Measurements from ENCODE around the gene AZIN2.
"Not testable (repeated sequence)": the region's sequence is repeated elsewhere in the genome, so short reads cannot be mapped to it uniquely, and the experiment has no call there.

AZIN2 gene

DNA sequence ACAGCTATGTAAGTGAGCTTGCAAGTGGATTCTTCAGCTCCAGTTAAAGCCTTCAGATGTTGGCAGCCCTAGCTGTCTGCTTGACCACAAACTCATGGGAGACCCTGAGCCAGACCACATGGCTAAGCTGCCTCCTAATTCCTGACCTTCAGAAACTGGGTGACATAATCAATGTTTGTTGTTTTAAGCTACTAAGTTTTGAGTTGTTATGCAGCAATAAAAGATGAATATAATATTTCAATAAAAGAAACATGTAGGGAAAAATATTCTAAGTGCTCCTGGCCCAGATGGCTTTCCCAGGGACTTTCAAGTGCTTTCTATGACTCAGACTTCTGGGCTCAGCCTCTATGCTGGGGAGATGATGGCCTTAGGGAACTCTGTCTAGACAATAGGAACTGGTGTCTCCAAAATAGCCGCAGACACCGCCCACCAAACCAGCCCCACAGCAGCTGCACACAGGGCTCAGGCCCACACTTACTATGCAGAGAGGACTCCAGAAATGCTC lies 20.3 kb upstream of the AZIN2 start:
- DNase-seq: no peak

DNA sequence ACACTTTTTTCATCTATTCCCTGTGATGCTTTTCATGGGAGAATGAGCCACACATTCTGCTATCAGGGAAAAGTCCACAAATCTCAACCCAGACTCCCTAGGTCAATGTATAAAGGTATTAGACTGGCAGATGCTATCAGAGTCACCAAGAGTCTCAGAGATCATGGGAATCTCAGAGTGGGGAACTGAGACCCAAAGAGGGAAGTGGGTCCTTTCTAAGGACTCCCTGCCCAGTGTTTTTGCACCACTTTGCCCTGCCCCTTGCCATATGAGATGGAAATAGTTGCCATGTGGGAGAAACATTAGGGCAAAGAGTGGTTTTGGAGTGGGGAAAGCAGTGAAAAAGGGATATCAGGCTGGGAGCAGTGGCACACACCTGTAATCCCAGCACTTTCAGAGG lies 19.1 kb upstream of the AZIN2 start:
- DNase-seq: no peak

DNA sequence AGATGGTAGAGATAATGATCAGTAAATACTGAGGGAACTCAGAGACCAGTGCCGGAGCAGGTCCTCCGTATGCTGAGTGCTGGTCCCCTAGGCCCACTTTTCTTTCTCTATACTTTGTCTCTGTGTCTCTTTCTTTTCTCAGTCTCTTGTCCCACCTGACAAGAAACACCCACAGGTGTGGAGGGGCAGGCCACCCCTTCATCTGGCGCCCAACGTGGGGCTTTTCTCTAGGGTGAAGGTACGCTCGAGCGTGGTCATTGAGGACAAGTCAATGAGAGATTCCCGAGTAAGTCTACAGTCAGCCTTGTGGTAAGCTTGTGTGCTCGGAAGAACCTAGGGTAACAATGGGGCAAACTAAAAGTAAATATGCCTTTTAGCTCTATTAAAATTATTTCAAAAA lies 16.7 kb upstream of the AZIN2 start:
- not testable (repeated sequence) for DNase-seq

DNA sequence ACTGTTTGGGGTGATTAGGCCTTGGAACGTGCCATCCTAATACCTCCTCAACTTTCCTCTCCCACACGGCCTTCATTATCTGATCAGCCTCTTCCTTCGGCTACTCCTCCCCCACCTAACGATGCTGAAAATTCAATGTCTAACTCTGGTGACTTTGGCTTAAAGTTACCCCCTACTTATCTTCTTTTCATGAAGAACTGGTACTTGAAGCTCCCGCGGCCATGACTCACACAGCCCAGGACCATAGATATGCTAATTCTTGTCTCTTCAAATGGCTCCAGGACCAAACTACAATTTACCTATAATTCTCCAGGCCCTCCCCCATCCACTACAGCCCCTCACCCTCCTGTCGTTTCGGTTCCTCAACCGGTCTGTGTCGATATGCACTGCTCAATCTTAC lies 15.7 kb upstream of the AZIN2 start:
- no peak for DNase-seq

DNA sequence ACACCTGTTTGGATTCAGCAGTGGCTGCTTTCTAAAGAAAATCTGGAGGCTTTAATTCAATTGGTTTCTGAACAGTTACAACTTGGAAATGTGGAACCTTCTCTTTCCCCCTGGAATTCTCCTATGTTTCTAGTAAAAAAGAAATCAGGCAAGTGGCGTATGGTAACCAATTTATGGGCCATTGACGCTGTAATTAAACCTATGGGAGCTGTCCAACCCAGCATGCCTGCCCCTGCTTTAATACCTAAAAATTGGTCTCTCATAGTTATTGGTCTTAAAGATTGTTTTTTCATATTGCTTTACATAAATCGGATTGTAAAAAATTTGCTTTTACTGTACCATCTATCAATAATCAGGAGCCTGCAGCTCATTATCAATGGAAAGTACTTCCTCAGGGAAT lies 14.5 kb upstream of the AZIN2 start:
- DNase-seq: not testable (repeated sequence)

- DNase-seq: not testable (repeated sequence)
These were observed 12.8 kb upstream of the AZIN2 start for GRCh38 chr1:33068108-33068507.

DNA sequence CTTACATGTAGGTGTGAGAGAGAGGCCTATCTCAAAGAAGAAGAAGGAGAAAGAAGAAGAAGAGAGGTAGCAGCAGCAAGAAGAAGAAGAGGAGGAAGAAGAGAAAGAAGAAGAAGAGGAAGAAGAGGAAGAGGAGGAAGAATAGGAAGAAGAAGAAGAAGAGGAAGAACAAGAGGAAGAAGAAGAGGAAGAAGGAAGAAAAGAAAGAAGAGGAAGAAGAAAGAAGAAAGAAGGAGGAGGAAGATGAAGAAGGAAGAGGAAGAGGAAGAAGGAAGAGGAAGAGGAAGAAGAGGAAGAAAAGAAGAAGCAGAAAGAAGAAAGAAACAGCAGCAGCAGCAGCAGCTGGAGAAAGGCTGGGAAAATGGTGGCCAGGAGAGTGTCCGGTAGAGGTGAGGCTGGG lies 10.3 kb upstream of the AZIN2 start:
- DNase-seq: no peak

DNA sequence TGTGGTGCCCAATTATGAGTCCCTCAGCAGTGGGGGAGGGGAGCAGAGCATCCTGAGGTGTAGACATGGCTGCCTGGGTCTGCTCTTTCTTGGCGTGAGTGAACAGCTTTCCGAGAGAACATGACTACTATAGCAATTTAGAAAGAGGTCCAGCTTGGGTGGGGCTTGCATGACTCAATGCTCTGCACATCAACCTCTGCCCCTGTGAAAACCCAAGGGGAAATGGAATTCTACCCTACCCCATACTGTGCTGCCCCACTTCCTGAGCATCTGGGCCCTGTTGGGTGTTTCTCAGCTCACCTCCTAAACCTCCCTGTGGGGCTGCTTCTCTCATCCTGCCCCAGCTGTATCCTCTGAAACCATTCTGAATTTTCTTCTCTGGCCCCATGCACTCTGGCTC lies 8.2 kb upstream of the AZIN2 start:
- no peak for DNase-seq

DNA sequence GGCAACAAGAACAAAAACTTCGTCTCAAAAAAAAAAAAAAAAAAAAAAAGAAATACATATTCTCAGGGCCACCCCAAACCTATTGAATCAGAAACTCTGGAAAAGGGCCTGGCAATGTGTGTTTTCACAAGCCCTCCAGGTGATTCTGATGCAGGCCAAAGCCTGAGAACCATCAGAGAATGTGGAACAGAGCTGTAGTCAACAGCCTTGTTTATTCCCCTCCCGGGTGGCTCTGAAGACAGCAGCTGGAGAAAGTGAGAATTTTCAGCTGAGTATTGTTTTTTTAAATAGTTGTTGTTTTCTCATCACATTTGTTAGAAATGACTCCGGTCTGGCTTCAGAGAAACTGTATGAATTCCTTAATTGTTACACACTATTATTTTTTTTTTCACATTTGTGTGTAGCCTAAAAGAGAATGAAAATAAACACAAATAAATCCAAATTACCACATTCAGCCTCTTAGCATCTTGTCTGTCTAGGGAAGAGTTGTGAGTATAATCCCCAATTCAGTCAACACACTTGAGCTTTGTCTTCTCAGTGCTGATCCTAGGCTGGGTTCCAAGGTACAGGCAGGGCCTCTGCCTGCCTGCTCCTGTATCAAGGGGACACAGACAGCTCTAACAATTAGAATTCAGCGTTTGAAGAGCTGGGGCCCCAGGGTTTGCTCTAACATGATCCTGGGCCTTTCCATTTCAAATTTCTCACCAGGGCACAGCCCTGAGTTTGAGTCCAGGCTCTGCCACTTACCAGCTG lies 6.6 kb upstream of the AZIN2 start:
- DNase-seq: no peak

DNA sequence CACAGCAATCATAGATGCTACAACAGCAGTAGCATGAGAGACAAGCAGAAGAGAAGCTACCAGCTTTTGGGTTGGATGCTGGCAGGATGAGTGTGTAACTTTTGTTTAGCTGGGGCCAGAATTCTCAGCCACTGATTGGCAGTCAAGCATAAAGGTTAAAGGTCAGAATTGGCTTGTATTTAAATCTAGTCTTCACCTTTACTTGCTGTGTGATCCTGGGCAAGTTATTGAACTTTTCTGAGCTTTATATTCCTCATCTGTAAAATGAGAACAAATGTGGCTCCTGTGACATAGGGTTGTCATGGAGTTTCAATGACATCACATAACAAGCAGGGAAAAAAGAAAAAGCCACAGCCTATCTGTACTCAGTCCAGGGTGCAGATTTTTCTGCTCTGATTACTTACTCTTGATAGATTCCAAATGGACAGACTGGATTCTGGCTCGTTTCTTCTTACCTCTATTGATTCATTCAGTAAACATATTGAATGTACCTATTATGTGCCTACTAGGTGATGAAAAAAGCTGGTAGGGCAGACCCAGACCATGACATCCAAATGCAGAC lies 2.8 kb upstream of the AZIN2 start:
- no peak for DNase-seq

GRCh38 chr1:33080373-33080772 lies 580 bp upstream of the AZIN2 start:
- no peak for DNase-seq

DNA sequence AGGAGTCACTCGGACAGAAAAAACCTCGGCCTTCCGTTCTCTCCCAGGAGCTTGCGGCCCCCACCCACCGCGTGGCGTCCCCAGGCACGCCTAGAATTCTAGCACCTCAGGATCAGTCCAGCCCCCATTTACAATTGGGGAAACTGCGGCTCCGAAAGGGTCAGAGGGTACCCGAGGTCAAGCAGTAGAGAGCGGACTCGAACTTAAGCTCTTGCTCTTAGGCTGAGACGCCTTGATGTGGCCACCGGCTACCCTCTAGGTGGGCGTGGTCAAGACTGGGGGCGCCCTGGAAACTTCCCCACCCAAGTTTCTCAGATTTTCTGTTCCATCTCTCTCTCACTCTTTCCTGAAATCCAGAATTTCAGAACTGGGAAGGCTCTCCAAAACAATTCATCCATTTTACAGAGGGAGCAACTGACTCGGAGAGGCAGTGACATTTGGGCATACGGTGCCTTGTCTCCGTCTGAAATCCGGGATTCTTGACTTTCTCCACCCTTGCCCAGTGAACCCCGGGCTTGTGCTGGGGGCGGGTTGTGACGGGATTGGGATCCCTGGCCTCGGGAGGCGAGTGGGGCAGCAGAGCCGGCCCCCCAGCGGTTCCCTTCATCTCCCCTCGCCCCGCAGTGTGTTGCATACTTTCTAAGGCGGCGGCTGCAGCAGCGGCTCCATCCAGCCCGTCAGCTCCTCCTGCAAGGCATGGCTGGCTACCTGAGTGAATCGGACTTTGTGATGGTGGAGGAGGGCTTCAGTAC lies 777 bp downstream of the AZIN2 start:
- no peak for DNase-seq

DNA sequence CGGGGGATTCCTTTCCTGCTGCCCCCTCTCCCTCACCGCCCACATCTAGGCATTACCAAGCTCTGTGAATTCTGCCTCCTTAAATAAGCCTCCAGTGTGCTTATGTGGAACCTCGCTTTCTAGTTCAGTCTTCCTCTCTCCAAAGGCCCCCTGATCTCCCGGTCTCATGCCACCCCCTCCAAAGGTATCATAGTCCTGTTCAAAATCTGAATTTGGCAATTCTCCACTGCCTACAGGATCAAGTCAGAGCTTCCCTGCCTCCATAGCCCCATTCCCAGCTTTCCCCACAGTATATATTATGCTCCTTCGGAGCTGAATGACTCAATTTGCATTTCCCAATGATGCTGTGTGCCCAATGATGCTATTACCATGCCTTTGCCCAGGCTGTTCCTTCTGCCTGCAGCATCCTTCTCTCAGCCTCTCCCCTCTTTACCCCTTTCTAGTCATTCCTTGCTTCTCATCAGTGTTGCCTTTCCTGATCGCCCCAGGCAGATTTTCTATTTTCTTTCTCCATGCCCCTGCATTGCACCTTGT lies 1.7 kb downstream of the AZIN2 start:
- no peak for DNase-seq

DNA sequence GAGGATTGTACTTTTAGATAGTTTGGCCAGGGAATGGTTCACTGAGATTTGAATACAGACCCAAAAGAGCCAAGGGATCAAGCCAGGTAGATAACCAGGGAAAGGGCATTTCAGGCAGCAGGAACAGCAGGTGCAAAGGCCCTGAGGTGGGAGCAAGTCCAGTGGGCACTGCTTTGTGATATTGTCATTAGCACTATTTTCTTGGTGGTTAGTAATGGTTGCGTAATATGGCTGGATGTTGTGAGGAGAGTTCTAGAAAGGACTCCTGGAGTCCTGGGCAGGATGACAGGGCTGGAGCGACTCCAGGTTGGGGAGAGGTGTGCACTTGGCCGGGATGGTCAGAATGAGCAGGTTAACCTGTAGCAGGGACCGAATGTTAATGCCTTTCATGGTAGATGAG lies 4.4 kb downstream of the AZIN2 start:
- DNase-seq: no peak

DNA sequence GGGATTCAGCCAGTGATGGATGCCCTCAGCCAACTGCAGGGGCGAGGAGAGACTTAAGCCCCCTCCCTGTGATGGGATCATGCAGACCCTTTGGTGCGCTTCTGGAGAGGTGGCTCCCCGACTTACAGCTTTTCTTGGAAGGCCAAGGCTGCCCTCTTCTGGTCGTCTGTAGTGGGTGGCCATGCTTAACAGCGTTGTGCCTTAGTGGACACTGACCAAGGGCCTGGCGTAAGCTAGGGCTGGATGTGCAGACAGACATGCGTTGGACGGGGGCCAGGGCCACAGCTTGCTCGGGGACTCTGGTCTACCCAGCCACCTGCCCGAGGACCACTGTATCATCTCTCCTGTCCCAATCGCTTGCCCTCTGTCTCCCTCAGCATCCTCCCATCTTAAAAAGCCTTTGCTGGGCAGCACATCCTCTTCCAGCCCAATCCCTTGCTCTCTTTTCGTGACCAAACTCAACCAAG lies 5.5 kb downstream of the AZIN2 start:
- no peak for DNase-seq

GRCh38 chr1:33087677-33088076 lies 6.7 kb downstream of the AZIN2 start:
- DNase-seq: no peak

- DNase-seq: no peak
These were observed 7.4 kb downstream of the AZIN2 start for GRCh38 chr1:33088119-33088906.

GRCh38 chr1:33089457-33089856 lies 8.5 kb downstream of the AZIN2 start:
- no peak for DNase-seq

DNA sequence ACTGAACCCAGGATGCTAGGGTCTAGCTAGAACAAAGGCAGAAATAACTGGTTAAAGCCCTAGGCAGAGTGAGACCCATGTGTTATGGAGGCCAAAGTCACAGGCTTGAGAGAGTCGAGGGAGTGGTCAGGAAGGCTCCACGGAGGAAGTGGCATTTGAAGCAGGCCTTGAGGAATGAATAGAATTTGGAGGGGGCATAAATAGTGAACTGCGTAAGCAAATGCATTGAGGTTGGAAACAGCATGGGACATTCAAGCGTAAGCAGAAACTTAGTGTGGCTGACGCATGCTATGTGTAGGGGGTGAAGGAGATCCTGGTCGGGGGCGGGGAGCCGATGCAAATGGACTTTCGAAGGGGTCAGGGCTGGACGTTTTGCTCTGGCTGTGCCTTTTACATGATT lies 11.5 kb downstream of the AZIN2 start:
- DNase-seq: no peak

- DNase-seq: no peak
These were observed 12.1 kb downstream of the AZIN2 start for GRCh38 chr1:33093004-33093403.

- DNase-seq: no peak
These were observed 13.5 kb downstream of the AZIN2 start for GRCh38 chr1:33094486-33094885.

DNA sequence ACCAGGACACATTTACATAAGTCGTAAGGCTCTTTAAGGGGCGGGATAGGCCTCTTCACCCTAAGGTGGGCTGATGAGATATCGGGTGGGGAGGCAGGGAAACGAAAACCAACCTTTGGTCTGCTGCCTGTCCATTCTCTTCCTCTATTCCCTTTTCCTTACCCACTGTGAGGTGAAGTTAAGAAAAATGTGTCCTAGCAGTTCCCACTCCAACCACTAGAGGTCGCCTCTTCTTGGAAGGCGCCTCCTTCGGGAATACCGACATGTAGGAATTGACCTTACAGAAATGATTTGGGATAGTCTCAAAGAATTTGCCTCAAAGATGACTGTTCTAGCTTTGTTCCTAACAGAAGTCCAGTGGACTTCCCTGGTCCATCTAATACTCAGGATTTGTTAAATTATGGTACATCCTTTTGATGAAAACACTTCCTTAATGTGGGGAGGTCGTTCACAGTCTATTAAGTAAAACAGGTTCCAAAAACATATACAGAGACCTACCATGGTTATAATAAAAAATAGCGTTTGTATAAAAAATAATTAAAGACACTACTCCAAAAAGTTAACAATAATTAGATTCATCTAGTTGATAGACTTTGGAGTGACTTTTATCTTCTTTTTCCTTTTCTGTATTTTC lies 14.1 kb downstream of the AZIN2 start:
- DNase-seq: no peak

All from NCI-H187 treated with DMSO at 0.1 percent for 48 hours (cell line).